OCI-LY7 (cell line): ENCODE results near the gene MIDN. TPM values are rescaled to one million over a fixed set of nuclear protein-coding genes. Genes with fewer than 3 reads are reported as not detected.
"Not testable (repeated sequence)": the region's sequence is repeated elsewhere in the genome, so short reads cannot be mapped to it uniquely, and the experiment has no call there.

Source experiments
- BruUV-seq: library from RNA; stranded (reverse); fragments of 400-500 nt; replicated peaks from 2 replicates; lab custom pipeline; 2021; lab: Mats Ljungman, UMichigan
- CTCF ChIA-PET: fragments of 300-600 bp; sonication (Branson Sonifier 250); formaldehyde crosslinking; loops from one replicate; lab custom pipeline; 2022; ENCODE audit warnings: antibody characterized with exemption; ENCODE audit not compliant: unreplicated experiment; lab: Charles Lee
- POLR2A ChIA-PET: fragments of 300-600 bp; sonication (Branson Sonifier 250); formaldehyde crosslinking; loops from one replicate; lab custom pipeline; 2022; ENCODE audit warnings: antibody characterized with exemption; lab: Charles Lee
- DNase-seq: peaks from one replicate; pipeline ENCODE4 v3.0.0-alpha.2; 2015; ENCODE audit warnings: low spot score
- H2AFZ ChIP-seq: fragments of 200-600 bp; sonication (generic), shearing (Covaris generic); 2 replicates; pipeline ENCODE4 v1.6.1; 2014; ENCODE audit warnings: mild to moderate bottlenecking, antibody characterized with exemption, low read length, moderate library complexity
- H3K27ac ChIP-seq: fragments of 200-600 bp; sonication (generic); 2 replicates; pipeline ENCODE4 v1.5.1; 2014; ENCODE audit warnings: mixed run types, low read depth, mild to moderate bottlenecking, moderate library complexity, low read length, inconsistent platforms; ENCODE audit not compliant: poor library complexity, severe bottlenecking
- H3K36me3 ChIP-seq: fragments of 200-600 bp; sonication (generic); 2 replicates; pipeline ENCODE4 v1.6.1; 2014; ENCODE audit warnings: mild to moderate bottlenecking, antibody characterized with exemption, low read length, moderate library complexity, mixed read lengths; ENCODE audit not compliant: insufficient read depth
- H3K4me1 ChIP-seq: fragments of 200-600 bp; sonication (generic); 2 replicates; pipeline ENCODE4 v1.5.1; 2014; ENCODE audit warnings: mild to moderate bottlenecking, low read length; ENCODE audit not compliant: insufficient read depth, poor library complexity, severe bottlenecking
- H3K4me2 ChIP-seq: fragments of 200-600 bp; sonication (generic); 2 replicates; pipeline ENCODE4 v1.6.1; 2014; ENCODE audit warnings: mild to moderate bottlenecking, low read length
- H3K4me3 ChIP-seq: fragments of 200-600 bp; sonication (generic); 2 replicates; pipeline ENCODE4 v1.5.1; 2014; ENCODE audit warnings: mild to moderate bottlenecking, low read depth, low read length; ENCODE audit not compliant: poor library complexity, severe bottlenecking
- H3K79me2 ChIP-seq: fragments of 200-600 bp; sonication (generic); 2 replicates; pipeline ENCODE4 v1.6.1; 2016; ENCODE audit warnings: low read depth, mild to moderate bottlenecking, low read length, moderate library complexity, mixed read lengths; ENCODE audit not compliant: insufficient read depth
- H3K9me2 ChIP-seq: fragments of 200-600 bp; sonication (generic); 2 replicates; pipeline ENCODE4 v1.6.1; 2016; ENCODE audit warnings: mild to moderate bottlenecking, low read length, mixed read lengths; ENCODE audit not compliant: insufficient read depth
- H3K9me3 ChIP-seq: fragments of 200-600 bp; sonication (generic); 2 replicates; pipeline ENCODE4 v1.6.1; 2014; ENCODE audit warnings: mild to moderate bottlenecking, mixed run types, low read length, mixed read lengths
- H4K20me1 ChIP-seq: fragments of 200-600 bp; sonication (generic); 2 replicates; pipeline ENCODE4 v1.6.1; 2014; ENCODE audit warnings: mild to moderate bottlenecking, antibody characterized with exemption, low read length, moderate library complexity, mixed read lengths; ENCODE audit not compliant: insufficient read depth
- CTCF ChIP-seq: fragments of 200-600 bp; sonication (generic); conservative IDR thresholded peaks from 2 replicates; pipeline ENCODE4 v1.5.1; 2014; ENCODE audit warnings: mild to moderate bottlenecking, antibody characterized with exemption, low read length, moderate library complexity, mixed read lengths
- EZH2phosphoT487 ChIP-seq: fragments of 200-600 bp; sonication (generic); IDR thresholded peaks from 2 replicates; pipeline ENCODE4 v1.6.1; 2018; ENCODE audit warnings: low read depth, borderline replicate concordance, mild to moderate bottlenecking, mixed run types, antibody characterized with exemption, low read length, moderate library complexity, mixed read lengths
- intact Hi-C: fragments of 100-400 bp; cut with micrococcal nuclease; formaldehyde crosslinking; loops from one replicate; pipeline ENCODE4 v1.10.0; 2022; ENCODE audit not compliant: unreplicated experiment
- total RNA-seq, 2 experiments: library from RNA; depleted of rRNA in 1 of 2; stranded (reverse); fragments of >200 nt in 1 of 2; shearing (Covaris generic) in 1 of 2; gene quantifications; 2 replicates each; pipeline ENCODE4 v1.2.3, GENCODE V29; 2014 to 2022

The MIDN gene
- total RNA-seq, 2 experiments from 2014 or later, result 20.3 to 70.9 TPM

- Histone ChIP-seq H3K9me2 (no peaks in the 10 kb centered on the region), H3K36me3 (no peaks in the 10 kb centered on the region), H3K9me3 (no peaks in the 10 kb centered on the region), H4K20me1 (no peaks in the 10 kb centered on the region), H3K79me2 (no peaks in the 10 kb centered on the region), H3K4me3 (no peak overlapping the region), H3K4me2 (no peak overlapping the region), H3K4me1 (no peaks in the 10 kb centered on the region), H2AFZ (no peak overlapping the region), H3K27ac (no peak overlapping the region)
- intact Hi-C loops, result no loop called here
- TF ChIP-seq EZH2phosphoT487, result no peak
- TF ChIP-seq CTCF, result no peak
- no TSS peak for BruUV-seq
- CTCF ChIA-PET, result no interaction called here
- no peak for DNase-seq
- POLR2A ChIA-PET, result interaction anchor here (0.6 kb wide), 1 partner anchor 12 kb away, joined by 3 read pairs; no protein-coding TSS in a partner anchor
These were observed 54.3 kb downstream of the MIDN start for GRCh38 chr19:1302533-1303239.

GRCh38 chr19:1304197-1304924, 56.0 kb downstream of the MIDN start:
- ChIA-PET POLR2A (no interaction called here), CTCF (no interaction called here)
- Histone ChIP-seq H2AFZ (no peak overlapping the region), H3K4me3 (no peak overlapping the region), H3K79me2 (no peaks in the 10 kb centered on the region), H4K20me1 (no peaks in the 10 kb centered on the region), H3K9me2 (no peaks in the 10 kb centered on the region), H3K9me3 (no peaks in the 10 kb centered on the region), H3K4me2 (no peak overlapping the region), H3K27ac (no peak overlapping the region), H3K36me3 (no peaks in the 10 kb centered on the region), H3K4me1 (no peaks in the 10 kb centered on the region)
- TF ChIP-seq CTCF, result no peak
- TF ChIP-seq EZH2phosphoT487, result no peak
- no peak for DNase-seq
- intact Hi-C loops, result no loop called here
- no TSS peak for BruUV-seq

- CTCF ChIA-PET, H3K79me2 ChIP-seq, BruUV-seq, POLR2A ChIA-PET, H3K9me3 ChIP-seq, H3K4me1 ChIP-seq, H3K9me2 ChIP-seq, intact Hi-C loops, H3K4me2 ChIP-seq, H3K27ac ChIP-seq, H3K36me3 ChIP-seq, DNase-seq, H2AFZ ChIP-seq, H3K4me3 ChIP-seq, H4K20me1 ChIP-seq: not testable (repeated sequence)
These were observed 57.0 kb downstream of the MIDN start for GRCh38 chr19:1305354-1305753.
